H1 (cell line): ENCODE data around the gene APPL2. TPM values are rescaled to one million over a fixed set of nuclear protein-coding genes. Genes with fewer than 3 reads are reported as not detected.

Experiments used
- CTCF ChIA-PET: fragments of 300-600 bp; sonication (Branson Sonifier 250); formaldehyde crosslinking; loops from one replicate; lab custom pipeline; 2021; ENCODE audit not compliant: partially characterized antibody; lab: Charles Lee
- POLR2A ChIA-PET: fragments of 300-600 bp; sonication (Branson Sonifier 250); formaldehyde crosslinking; loops from one replicate; lab custom pipeline; 2021; ENCODE audit warnings: inconsistent platforms; ENCODE audit not compliant: partially characterized antibody; lab: Charles Lee
- DNase-seq, 2 experiments: peaks; one replicate each; pipeline versions ENCODE4 v3.0.0 to v3.0.0-alpha.2; 2010 to 2022; ENCODE audit warnings: low spot score in 2 of 2, low read depth in 1 of 2, mixed read lengths in 1 of 2
- FAIRE-seq: peaks from 2 replicates; lab custom pipeline; 2011; peaks lifted over from hg19 to GRCh38; lab: Jason Lieb, UNC
- H2AFZ ChIP-seq: 2 replicates; pipeline ENCODE4 v1.8.1; 2012; ENCODE audit warnings: low read length, inconsistent platforms
- H2AK5ac ChIP-seq: 2 replicates; pipeline ENCODE4 v1.6.1; 2013; ENCODE audit warnings: low read depth, low read length
- H2BK120ac ChIP-seq: replicated peaks from 2 replicates; pipeline ENCODE3; 2013; ENCODE audit warnings: low read depth, low read length, inconsistent platforms
- H2BK12ac ChIP-seq: 2 replicates; pipeline ENCODE4 v1.6.1; 2013; ENCODE audit warnings: low read depth, low read length
- H2BK15ac ChIP-seq: 2 replicates; pipeline ENCODE4 v1.6.1; 2013; ENCODE audit warnings: low read length
- H2BK20ac ChIP-seq: 2 replicates; pipeline ENCODE4 v1.6.1; 2013; ENCODE audit warnings: low read length
- H2BK5ac ChIP-seq: 2 replicates; pipeline ENCODE4 v1.6.1; 2013; ENCODE audit warnings: low read depth, low read length
- H3K14ac ChIP-seq: 2 replicates; pipeline ENCODE4 v1.6.1; 2013; ENCODE audit warnings: inconsistent platforms; ENCODE audit not compliant: insufficient read length
- H3K18ac ChIP-seq: 2 replicates; pipeline ENCODE4 v1.6.1; 2013; ENCODE audit warnings: low read length; ENCODE audit errors: extremely low read depth
- H3K23ac ChIP-seq: 2 replicates; pipeline ENCODE4 v1.6.1; 2013; ENCODE audit warnings: inconsistent platforms; ENCODE audit not compliant: insufficient read length
- H3K23me2 ChIP-seq: 2 replicates; pipeline ENCODE4 v1.6.1; 2013; ENCODE audit warnings: low read depth, low read length
- H3K27ac ChIP-seq: 2 replicates; pipeline ENCODE4 v1.6.1; 2011; ENCODE audit warnings: low read depth, low read length, inconsistent platforms
- H3K27me3 ChIP-seq, 4 experiments: replicated peaks in 1 of 4; 1 replicate in 1 of 4; 2 replicates in 3 of 4; pipeline versions ENCODE4 v1.6.1 to v1.8.1; 2011 to 2013; ENCODE audit warnings: low read length in 3 of 4, mild to moderate bottlenecking in 3 of 4, inconsistent platforms in 2 of 4, mixed read lengths in 2 of 4, moderate library complexity in 1 of 4; ENCODE audit not compliant: control insufficient read depth in 3 of 4, insufficient read depth in 3 of 4; ENCODE audit errors: extremely low read depth in 1 of 4
- H3K36me3 ChIP-seq, 4 experiments: 2 replicates each; pipeline versions ENCODE4 v1.6.1 to v1.8.1; 2011 to 2013; ENCODE audit warnings: mild to moderate bottlenecking in 4 of 4, low read length in 3 of 4, moderate library complexity in 2 of 4, control low read depth in 1 of 4, inconsistent platforms in 1 of 4; ENCODE audit not compliant: insufficient read depth in 4 of 4, control insufficient read depth in 2 of 4
- H3K4ac ChIP-seq: replicated peaks from 2 replicates; pipeline ENCODE3; 2013; ENCODE audit warnings: low read length, low read depth, mixed read lengths, inconsistent platforms; ENCODE audit not compliant: insufficient read length
- H3K4me1 ChIP-seq, 4 experiments: replicated peaks in 1 of 4; 1 replicate in 1 of 4; 2 replicates in 3 of 4; pipeline versions ENCODE4 v1.6.1 to v1.8.1; 2011 to 2013; ENCODE audit warnings: low read length in 3 of 4, inconsistent platforms in 2 of 4, mixed read lengths in 1 of 4; ENCODE audit not compliant: insufficient read depth in 4 of 4, control insufficient read depth in 3 of 4
- H3K4me2 ChIP-seq, 2 experiments: 2 replicates each; pipeline versions ENCODE4 v1.6.1 to v1.8.1; 2011 to 2013; ENCODE audit warnings: low read depth in 2 of 2, low read length in 2 of 2, control low read depth in 1 of 2, inconsistent platforms in 1 of 2, mild to moderate bottlenecking in 1 of 2; ENCODE audit not compliant: insufficient read depth in 1 of 2
- H3K4me3 ChIP-seq, 4 experiments: fragments of 200-600, 300-600 bp in 1 of 4; sonication (generic), shearing (Covaris generic), sonication (Bioruptor Twin) in 1 of 4; 2 replicates each; pipeline versions ENCODE4 v1.5.1 to v1.8.1; 2011 to 2016; ENCODE audit warnings: low read length in 4 of 4, low read depth in 3 of 4, control low read depth in 2 of 4, inconsistent platforms in 2 of 4, mild to moderate bottlenecking in 2 of 4, mixed read lengths in 1 of 4, moderate library complexity in 1 of 4; ENCODE audit not compliant: insufficient read depth in 2 of 4; ENCODE audit errors: extremely low read depth in 1 of 4
- H3K56ac ChIP-seq: replicated peaks from 2 replicates; pipeline ENCODE3; 2013; ENCODE audit warnings: low read depth, mild to moderate bottlenecking, mixed read lengths, low read length, inconsistent platforms; ENCODE audit not compliant: insufficient read length
- H3K79me1 ChIP-seq: 2 replicates; pipeline ENCODE4 v1.6.1; 2013; ENCODE audit warnings: low read depth, low read length, control low read depth
- H3K79me2 ChIP-seq, 2 experiments: 2 replicates each; pipeline versions ENCODE4 v1.6.1 to v1.8.1; 2012 to 2013; ENCODE audit warnings: low read length in 2 of 2, mild to moderate bottlenecking in 2 of 2, inconsistent platforms in 1 of 2; ENCODE audit not compliant: insufficient read depth in 2 of 2, control insufficient read depth in 1 of 2
- H3K9ac ChIP-seq, 4 experiments: replicated peaks in 1 of 4; 1 replicate in 1 of 4; 2 replicates in 3 of 4; pipeline versions ENCODE4 v1.6.1 to v1.8.1; 2011 to 2013; ENCODE audit warnings: low read depth in 3 of 4, low read length in 3 of 4, control low read depth in 2 of 4, mild to moderate bottlenecking in 2 of 4, moderate library complexity in 2 of 4, inconsistent platforms in 1 of 4; ENCODE audit errors: extremely low read depth in 1 of 4
- H3K9me3 ChIP-seq, 2 experiments: 2 replicates each; pipeline versions ENCODE4 v1.6.1 to v1.8.1; 2012 to 2013; ENCODE audit warnings: mild to moderate bottlenecking in 2 of 2, moderate library complexity in 2 of 2, control low read depth in 1 of 2, inconsistent platforms in 1 of 2, low read depth in 1 of 2, low read length in 1 of 2, mixed read lengths in 1 of 2; ENCODE audit not compliant: insufficient read depth in 2 of 2
- H4K20me1 ChIP-seq, 2 experiments: replicated peaks in 1 of 2; 2 replicates each; pipeline versions ENCODE3 to v1.8.1; 2011 to 2013; ENCODE audit warnings: inconsistent platforms in 2 of 2, low read length in 2 of 2, mild to moderate bottlenecking in 1 of 2; ENCODE audit not compliant: insufficient read depth in 2 of 2, control insufficient read depth in 1 of 2
- H4K5ac ChIP-seq: 2 replicates; pipeline ENCODE4 v1.6.1; 2013; ENCODE audit warnings: low read length, low read depth, mixed read lengths, inconsistent platforms; ENCODE audit not compliant: insufficient read length
- H4K8ac ChIP-seq: 2 replicates; pipeline ENCODE4 v1.8.0; 2013; ENCODE audit warnings: mild to moderate bottlenecking, moderate library complexity, low read length, inconsistent platforms; ENCODE audit not compliant: insufficient read depth; ENCODE audit errors: extremely low read depth
- H4K91ac ChIP-seq: replicated peaks from 2 replicates; pipeline ENCODE3; 2013; ENCODE audit warnings: low read length, mixed read lengths, inconsistent platforms; ENCODE audit not compliant: insufficient read length
- BRCA1 ChIP-seq: IDR thresholded peaks from 2 replicates; pipeline ENCODE4 v1.6.1; 2012; ENCODE audit warnings: low read depth, low read length, improper control_type of control experiment
- JUND ChIP-seq: IDR thresholded peaks from 2 replicates; pipeline ENCODE4 v1.6.1; 2011; ENCODE audit warnings: mild to moderate bottlenecking, improper control_type of control experiment, low read length
- KDM4A ChIP-seq: IDR thresholded peaks from one replicate; pipeline ENCODE4 v1.7.1; 2012; ENCODE audit warnings: low read depth, mild to moderate bottlenecking, moderate library complexity, low read length, inconsistent platforms; ENCODE audit not compliant: severe bottlenecking
- RFX5 ChIP-seq: IDR thresholded peaks from 2 replicates; pipeline ENCODE4 v1.6.1; 2011; ENCODE audit warnings: low read depth, low read length, improper control_type of control experiment, borderline replicate concordance
- WGBS, 2 experiments: shearing (Covaris generic) in 1 of 2; methylation state at CpG; one replicate each; pipeline versions ENCODE4 v1.1.6 to v1.1.7; 2013 to 2015; ENCODE audit warnings: low lambda C conversion rate in 2 of 2, mixed read lengths in 2 of 2, inconsistent platforms in 1 of 2, low coverage in 1 of 2, missing lambda C conversion rate in 1 of 2; ENCODE audit not compliant: insufficient replicate concordance in 2 of 2, insufficient coverage in 1 of 2, insufficient read length in 1 of 2; ENCODE audit errors: extremely low coverage in 1 of 2, missing lambda C conversion rate in 1 of 2; 5-methylcytosine and 5-hydroxymethylcytosine counted together
- polyA plus RNA-seq, 7 experiments: library from polyadenylated mRNA; depleted of rRNA in 3 of 7; stranded (reverse) in 5 of 7; unstranded in 2 of 7; fragments of >200 nt in 5 of 7; fragments of 200-250 nt in 2 of 7; gene quantifications; 1 replicate in 5 of 7; 2 replicates in 1 of 7; 4 replicates in 1 of 7; pipeline versions ENCODE4 v1.2.1 to v1.2.3, GENCODE V29; 2011 to 2013; ENCODE audit warnings: missing spikeins in 2 of 7, mixed read lengths in 2 of 7
- total RNA-seq: library from RNA; stranded (reverse); fragmentation: NEBNext Ultra II Directional; extraction: Animal tissue kit (Norgen Biotek cat#: 25700); gene quantifications from 2 replicates; pipeline ENCODE4 v1.2.1, GENCODE V29; 2021

Gene APPL2
- total and polyA plus RNA-seq, 2 of the 8 experiments (the other 6 are each of a cell fraction or from before 2014, with no cell fraction given): 8.9 to 22.9 TPM

GRCh38 chr12:105272152-105272551 lies 36.2 kb upstream of the APPL2 start:
- Histone ChIP-seq H3K36me3 (no peaks in the 10 kb centered on the region), H4K8ac (no peak overlapping the region), H2BK20ac (no peak overlapping the region), H3K14ac (no peak overlapping the region), H2AFZ (no peak overlapping the region), H2BK5ac (no peak overlapping the region), H4K20me1 (no peaks in the 10 kb centered on the region), H3K9me3 (no peaks in the 10 kb centered on the region), H3K23ac (no peak overlapping the region), H4K5ac (no peak overlapping the region), H3K9ac (no peak overlapping the region), H2AK5ac (no peak overlapping the region), H3K4me1 (no peaks in the 10 kb centered on the region), H3K27ac (no peak overlapping the region), H3K4me2 (no peak overlapping the region), H4K91ac (no peak overlapping the region), H3K79me2 (no peaks in the 10 kb centered on the region), H3K56ac (no peak overlapping the region), H2BK120ac (no peak overlapping the region), H3K4me3 (no peak overlapping the region), H3K23me2 (no peaks in the 10 kb centered on the region), H3K18ac (no peak overlapping the region), H3K27me3 (no peaks in the 10 kb centered on the region; a peak in 1 of 7 replicates), H2BK12ac (no peak overlapping the region), H2BK15ac (no peak overlapping the region), H3K4ac (no peak overlapping the region), H3K79me1 (no peaks in the 10 kb centered on the region)
- WGBS, 2 experiments: 83% methylated on average over 3 of the region's 3 CpGs; no CpG with 5 or more reads in 1 of the 2 experiments
- FAIRE-seq: no peak
- POLR2A ChIA-PET: no interaction called here
- TF ChIP-seq RFX5: no peak
- TF ChIP-seq JUND: no peak
- no peak for TF ChIP-seq KDM4A
- TF ChIP-seq BRCA1: no peak
- no peak for DNase-seq
- CTCF ChIA-PET: interaction anchor here (1.0 to 1.7 kb wide), 3 partner anchors 9 to 111 kb away, joined by 3 to 6 read pairs (median 3); no protein-coding TSS in a partner anchor
